GM19238 (cell line): ENCODE data around the gene HDAC4.

Source experiments
- DNase-seq: peaks from one replicate; pipeline ENCODE4 v3.0.0; 2011; ENCODE audit warnings: low spot score; ENCODE audit not compliant: insufficient read length

HDAC4 gene

GRCh38 chr2:239353692-239354091 is 47.1 kb downstream of the HDAC4 start:
- DNase-seq = no peak

DNA sequence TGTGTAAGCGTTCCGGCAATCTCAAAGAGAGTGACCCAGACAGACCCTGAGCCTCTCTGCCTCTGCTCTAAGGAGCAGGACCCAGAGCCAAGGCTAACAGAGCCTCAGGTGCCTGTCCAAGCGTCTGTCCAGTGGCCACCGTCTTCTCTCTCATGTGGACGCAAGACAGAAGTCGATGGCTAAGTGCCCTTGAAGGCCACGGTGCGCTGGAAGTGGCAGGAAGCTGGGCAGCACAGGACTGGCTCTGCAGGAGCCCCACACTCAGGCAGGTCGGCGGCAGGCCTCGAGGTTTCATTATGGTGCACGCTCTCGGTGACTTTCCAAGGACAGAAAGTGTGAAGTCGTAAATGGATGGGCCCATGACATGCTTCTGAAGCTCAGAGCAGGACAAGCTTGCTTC is 49.1 kb downstream of the HDAC4 start:
- no peak for DNase-seq

DNA sequence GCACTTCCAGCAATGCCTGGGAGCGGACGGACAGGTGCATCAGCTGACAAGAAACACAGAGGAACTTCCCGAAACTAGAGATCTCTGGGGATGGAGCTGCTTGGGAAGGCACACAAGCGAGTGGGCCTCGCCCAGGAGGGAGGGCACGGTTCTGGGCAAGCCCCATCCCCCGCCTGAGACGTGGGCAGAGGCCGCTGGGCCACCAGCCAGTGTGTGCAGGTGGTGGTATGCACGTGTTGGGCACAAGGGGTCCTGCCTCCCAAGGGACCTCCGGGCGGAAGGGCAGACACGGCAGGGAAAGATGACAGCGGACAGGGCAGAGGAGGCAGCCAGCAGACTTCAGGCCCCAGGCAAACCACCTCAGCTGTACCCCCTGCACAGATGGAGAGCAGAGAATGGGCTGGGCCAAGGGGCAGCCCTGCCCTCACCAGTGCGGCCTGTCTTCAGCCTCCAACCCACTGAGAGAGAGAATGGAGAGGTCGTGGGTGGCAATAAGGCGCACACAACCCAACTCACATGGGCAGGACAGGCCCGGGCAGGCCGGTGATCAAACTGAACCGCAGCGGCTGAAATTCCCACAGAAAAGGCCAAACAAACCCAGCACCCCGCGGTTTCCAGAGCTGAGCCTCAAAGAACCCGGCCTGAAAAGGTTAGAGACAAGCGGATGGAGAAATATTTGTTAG is 51.2 kb downstream of the HDAC4 start:
- no peak for DNase-seq

DNA sequence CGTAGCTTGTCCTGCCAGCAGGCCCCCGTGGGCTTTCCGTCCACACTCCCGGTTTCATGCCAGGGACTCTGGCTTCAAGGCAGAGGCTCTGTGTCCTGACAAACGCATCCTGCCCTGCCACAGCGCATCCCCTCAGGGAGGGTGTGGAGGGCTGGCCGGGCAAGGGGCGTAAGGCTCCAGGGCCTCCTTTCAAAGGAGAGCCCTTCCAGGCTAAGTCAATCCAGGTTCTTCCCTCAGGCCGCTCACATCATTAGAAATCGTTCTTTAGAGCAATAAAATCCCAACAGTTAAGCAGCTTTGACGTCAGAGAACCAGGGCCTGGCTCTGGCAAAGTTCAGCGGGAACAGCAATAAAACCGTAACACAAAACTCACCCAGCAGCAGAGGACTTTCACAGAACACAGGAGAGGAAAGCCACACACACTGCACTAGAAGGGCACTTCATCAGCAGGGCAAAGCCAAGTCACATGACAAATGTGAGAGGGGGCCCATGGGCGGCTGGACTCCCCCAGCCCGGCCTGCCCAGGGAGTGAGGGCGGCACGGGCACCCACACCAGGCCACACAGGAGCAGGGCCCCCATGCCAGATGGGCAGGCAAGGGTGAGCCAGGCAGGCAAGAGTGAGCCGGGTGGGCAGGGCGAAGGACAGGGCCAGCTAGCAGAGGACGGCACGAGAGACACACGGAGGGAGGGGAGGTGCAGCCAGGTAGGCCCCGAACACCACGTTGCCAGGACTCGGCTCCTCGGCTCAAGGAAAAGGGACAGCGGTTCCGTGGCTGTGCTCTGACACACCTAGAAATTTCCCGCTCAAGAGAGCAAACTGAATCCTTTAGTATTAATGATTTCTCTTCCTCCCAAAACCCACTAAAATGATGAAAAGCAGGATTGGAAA is 52.0 kb downstream of the HDAC4 start:
- no peak for DNase-seq

DNA sequence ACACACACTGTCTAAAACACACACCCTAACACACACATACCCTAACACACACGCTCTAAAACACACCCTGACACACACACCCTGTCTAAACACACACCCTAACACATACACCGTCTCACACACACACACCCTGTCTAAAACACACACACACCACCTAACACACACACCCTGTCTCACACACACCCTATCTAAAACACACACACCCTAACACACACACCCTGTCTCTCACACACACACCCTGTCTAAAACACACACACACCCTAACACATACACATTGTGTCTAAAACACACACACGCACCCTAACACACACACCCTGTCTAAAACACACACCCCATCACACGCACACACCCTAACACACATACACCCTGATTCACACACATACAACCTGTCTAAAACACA is 54.1 kb downstream of the HDAC4 start:
- DNase-seq = no peak

GRCh38 chr2:239345251-239345650 is 55.6 kb downstream of the HDAC4 start:
- no peak for DNase-seq

DNA sequence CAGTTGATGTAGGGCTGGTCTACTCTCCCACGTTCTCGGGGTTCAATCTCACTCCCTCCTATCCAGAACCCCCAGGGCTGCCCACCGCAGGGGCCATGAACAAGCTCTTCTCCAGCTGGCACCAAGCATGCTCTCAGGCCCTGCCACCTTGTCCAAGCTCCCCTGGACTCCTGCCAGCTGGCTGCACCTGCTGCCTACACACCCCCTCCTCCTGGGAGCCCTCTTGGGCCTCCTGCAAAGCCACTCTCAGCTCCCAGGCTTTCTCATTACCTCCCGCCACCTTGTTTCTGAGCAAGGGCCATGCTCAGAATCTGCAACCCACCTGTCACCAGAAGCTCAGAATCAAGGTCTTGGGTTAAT is 56.0 kb downstream of the HDAC4 start:
- DNase-seq = no peak

GRCh38 chr2:239343946-239344856 is 56.6 kb downstream of the HDAC4 start:
- DNase-seq = no peak

GRCh38 chr2:239343460-239343859 is 57.4 kb downstream of the HDAC4 start:
- no peak for DNase-seq

DNA sequence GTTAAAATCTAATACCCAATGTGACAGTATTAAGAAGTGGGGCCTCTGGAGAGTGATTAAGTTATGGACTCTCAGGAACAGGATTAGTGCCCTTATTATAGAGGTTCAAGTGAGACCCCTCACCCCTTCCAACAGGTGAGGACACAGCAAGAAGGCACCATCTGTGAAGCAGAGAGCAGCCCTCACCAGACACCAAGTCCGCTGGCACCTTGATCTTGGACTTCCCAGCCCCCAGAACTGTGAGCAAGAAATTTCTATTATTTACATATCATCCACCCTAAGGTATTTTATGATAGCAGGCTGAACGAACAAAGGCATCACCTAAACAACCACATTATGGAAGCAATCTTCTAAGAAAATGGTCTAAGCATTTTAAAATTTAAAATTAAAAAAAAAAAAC is 59.0 kb downstream of the HDAC4 start:
- DNase-seq = no peak

DNA sequence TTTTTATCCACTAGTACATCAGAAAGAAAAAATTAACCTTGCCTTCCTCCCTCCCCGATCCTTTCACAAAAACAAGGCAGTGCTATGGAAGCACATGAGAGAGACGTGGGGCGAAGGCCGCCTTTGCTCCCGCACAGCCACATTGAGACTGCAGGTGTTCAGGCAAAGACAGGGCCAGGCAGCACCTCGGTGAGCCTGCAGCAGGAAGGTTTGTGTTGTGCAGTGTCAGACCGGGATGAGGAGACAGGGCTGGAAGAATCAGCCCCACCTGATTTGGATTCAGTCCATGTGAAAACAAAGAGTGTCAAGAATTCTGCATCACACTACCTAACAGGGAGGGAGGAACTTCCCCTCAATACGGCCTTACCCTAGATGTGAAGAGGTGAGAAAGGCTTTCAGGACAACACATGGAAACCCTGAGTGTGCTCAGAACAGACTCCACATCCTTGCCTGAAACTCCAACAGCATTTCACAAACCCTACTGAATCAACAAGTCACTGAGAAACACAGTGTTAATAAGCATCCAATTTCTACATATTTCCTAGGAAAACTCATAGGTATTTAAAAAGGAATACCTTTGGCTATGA is 59.6 kb downstream of the HDAC4 start:
- no peak for DNase-seq

GRCh38 chr2:239339726-239340601 is 60.9 kb downstream of the HDAC4 start:
- DNase-seq = peak; percentile 37

GRCh38 chr2:239339241-239339640 is 61.6 kb downstream of the HDAC4 start:
- no peak for DNase-seq

DNA sequence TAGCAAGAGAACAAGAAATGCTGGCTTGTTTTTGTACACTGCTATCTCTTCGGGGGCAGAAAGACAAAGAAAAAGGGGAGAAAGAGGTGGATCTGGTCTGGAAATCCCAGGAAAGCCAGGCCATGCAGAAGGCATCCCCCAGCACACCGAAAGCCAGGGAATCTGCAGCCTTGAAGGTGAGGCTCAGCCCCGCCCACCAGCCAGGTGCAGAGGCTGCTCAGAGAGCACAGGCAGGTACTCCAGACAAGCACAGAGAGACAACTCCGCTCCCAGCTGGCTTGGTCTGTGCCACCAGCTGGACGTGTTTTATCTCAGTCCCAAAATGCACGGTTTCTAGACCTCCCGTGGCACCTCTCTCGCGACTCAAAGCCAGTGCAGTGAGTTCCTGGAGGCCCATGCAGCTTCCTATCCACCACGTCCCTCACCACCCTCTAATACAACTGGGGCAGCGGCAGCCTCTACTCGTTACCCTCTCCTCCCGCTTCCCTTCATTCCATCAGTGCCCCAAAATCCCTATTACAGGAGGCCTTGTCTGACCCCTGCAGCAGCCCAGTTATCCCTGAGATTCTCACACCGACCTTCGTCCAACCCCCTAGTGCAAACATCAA is 62.8 kb downstream of the HDAC4 start:
- no peak for DNase-seq

DNA sequence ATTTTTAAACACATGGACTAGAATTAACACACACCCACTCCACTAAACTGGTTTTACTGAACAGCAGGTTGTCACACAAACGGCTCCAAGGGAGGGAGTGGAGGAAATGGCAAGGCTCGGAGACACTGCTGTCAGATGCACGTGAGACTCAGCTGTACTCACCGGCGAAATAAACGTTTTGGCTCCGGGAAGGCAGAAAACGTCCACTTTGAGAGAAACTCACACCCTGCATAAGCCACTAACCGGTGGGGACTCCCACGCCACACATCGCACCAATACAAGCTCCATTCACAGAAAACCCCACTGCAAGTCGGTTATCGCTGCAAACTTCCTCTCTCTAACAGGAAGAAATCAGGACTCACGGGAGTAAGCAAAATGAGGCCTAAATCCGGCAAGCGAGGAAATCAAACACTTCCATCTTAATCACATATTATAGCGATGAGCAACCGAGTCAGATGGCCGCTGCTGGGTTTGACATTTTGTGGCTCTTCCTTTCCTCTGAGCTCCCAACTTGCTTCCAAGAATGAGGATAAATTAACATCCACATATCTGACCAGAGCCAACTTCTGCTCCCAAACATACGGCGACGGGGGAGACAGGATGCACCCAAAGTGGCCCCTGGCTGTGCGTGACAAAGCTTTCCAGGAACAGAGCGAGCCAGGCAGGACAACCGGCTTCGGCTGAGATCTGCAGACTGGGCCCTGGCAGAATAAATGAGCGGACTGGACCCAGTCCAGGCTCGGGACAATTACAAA is 63.5 kb downstream of the HDAC4 start:
- no peak for DNase-seq

DNA sequence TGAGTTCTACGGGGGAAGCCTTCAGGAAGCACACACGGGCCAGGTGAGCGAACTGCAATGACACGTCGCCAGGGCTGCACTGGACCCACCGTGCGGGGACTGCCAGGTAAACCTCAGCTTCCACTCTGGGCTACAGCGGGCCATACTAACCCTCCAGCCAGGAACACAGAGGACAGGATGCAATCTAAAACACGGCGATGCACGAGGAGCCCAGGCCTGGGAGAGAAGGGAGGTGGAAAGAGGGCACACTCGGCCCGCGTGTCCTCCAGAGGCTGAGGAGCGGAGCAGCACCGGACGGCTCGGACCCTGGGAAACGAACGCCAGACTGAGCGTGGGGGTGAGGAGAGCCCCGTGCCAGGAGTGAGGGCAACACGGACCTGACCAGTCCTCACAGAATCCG is 69.3 kb downstream of the HDAC4 start:
- DNase-seq = no peak

DNA sequence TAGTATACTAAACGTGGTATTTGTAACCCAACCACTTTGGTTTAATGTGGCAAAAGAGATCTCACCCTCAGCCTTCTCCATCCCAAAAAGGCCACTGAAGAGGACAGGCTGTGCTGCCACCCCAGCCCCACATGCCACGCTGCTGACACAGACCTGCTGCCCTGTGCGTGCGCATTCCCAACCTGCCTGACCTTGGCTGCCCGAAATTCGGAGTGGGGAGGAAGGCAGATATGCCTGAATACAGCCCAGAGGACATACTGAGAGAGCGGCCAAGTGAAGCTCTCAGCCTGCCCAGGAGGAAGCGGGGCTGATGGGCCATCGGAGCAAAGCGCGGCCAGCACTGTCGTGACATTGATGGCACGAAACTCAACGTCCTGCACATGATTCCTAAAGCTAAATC is 70.0 kb downstream of the HDAC4 start:
- DNase-seq = no peak

- no peak for DNase-seq
These were observed 70.7 kb downstream of the HDAC4 start for GRCh38 chr2:239329972-239330572.
